GM19468 (cell line): ENCODE results near the gene CNNM3.
"Not testable (repeated sequence)": the region's sequence is repeated elsewhere in the genome, so short reads cannot be mapped to it uniquely, and the experiment has no call there.

ENCODE experiments used
- ATAC-seq: cut with Tn5 transposase; IDR thresholded peaks from one replicate; pipeline ENCODE4 v1.9.1; 2021; ENCODE audit warnings: mild to moderate bottlenecking, moderate library complexity, moderate number of reproducible peaks; ENCODE audit not compliant: unreplicated experiment; ENCODE audit errors: extremely low read depth

The CNNM3 gene

DNA sequence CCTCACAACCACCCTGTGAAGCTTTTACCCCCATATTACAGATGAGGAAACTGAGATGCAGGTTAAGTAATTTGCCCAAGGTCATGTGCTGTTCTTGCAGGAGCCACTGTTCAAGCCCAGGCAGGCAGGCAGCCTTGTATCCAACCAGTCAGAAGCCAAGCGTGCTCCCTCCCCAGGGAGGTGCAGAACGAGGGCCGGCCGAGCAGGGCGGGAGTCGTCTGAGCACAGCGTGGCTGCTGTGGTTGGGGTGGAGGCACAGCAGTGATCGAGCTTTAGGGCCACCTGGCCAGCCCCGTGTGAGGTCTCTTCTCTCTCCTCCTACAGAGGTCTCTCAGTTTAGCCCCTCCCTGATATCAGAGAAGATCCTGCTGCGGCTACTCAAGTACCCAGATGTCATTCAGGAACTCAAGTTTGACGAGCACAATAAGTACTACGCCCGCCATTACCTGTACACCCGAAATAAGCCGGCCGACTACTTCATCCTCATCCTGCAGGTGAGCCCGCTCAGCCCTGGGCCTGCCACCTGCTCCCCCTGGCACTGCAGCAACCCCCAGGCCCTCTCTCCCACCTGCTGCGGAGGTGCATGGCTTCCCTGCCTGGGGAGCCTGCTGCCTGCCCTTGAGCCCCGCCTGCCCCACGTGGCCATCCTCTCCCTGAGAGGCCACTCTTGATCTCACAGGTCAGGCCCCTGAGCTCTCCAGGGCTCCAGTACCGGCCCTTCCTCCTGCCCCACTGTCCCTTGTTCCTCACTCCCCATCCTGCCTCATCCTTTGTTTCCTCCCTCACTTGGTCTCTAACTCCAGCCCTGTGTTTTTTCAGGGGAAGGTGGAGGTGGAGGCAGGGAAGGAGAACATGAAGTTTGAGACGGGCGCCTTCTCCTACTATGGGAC lies 17.1 kb upstream of the CNNM3 start:
- ATAC-seq = no peak

GRCh38 chr2:96799623-96799935 lies 16.5 kb upstream of the CNNM3 start:
- no peak for ATAC-seq

DNA sequence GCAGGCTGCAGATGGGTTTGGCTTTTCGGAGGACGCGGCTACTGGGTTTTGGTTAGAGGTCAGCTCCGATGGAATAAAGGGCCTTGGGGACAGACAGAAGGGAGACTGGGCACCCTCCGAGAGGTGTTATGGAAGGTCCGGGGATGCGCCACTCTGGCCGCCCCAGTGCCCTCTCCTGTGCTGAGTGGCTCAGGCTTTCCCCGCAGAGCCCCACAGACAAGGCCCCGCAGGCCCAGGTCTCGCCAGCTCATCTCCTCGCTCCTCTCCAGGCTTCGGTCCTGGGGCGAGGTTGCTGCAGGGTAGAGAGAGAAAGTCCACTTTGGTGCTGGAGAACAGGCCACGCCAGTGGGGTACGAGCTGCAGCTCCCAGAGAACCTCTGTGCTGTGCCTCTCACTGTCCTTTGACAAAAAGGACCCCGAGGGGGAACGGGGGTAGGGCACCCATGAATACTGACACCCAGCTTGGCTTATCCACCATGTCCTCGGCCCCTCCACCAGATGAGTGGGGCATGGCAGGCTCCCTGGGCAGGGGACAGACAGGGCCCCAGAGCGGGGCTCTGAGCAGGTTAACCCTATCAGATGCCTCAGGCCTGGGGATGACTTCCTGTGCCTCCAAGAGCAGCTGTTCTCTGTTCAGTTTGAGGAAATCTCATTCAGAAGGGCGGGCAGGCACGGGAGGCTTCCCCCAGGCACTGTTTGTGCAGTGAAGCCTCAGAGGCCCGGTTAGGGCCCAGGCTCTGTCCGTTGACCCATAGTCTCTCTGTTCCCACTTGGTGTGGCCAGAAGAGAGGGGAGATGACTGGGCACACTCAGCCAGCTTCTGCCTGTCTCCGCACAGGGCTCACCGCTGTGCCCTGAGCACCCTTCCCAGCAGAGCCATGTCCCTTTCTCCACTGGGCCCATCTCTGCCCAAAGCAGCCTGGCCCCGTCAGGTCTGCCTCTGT lies 15.7 kb upstream of the CNNM3 start:
- no peak for ATAC-seq

- ATAC-seq = peak; percentile 61
Observed at GRCh38 chr2:96801005-96801785, 14.9 kb upstream of the CNNM3 start.

DNA sequence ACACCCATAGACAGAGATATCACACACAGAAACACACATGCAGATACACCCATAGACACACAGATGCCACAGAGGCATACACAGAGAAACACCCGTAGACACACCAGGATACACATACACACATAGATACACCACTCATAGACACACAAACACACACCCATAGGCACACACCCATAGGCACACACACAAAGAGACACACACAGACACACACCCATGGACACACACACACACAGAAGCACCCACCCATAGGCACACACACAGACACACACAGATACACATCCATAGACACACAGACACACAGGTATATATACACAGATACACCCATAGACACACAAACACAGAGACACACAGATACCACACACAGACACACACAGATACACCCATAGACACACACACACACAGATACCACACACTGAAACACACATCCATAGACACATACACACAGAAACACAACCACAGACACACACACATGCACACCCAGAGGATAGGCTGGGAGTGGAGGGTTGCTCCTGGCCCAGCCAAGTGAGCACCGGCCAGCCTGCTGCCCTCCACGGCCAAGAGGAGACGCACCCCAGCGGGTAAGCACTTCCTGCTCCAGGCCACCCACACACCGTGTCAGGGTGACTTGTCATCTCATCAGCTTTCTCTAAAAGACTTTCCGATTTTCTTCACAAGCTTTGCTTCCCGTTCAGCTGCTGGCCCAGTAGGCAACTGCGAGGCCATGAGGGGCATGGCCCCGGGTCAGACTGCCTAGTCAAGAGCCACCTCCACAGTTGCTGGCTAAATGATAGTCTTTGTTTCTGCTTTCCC lies 14.1 kb upstream of the CNNM3 start:
- ATAC-seq = no peak

GRCh38 chr2:96802721-96803120 lies 13.3 kb upstream of the CNNM3 start:
- ATAC-seq = no peak

DNA sequence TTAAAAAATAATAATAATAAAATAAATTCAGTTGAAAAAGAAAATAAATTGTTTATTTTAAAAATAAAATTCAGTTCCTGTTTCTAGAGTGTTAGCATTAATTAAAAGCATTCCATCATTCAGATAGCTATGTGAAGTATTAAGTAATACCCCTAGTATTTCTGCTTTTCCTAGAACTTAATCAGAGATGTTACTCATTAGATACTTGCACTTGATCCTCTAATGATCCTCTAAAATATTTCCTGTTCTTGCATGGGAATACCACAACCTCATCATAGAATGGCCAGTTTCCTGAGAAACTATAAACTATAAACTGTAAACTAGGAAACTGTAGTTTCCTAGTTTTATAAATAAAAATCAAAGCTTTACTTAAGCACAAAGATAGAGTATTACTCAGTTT lies 11.1 kb upstream of the CNNM3 start:
- no peak for ATAC-seq

DNA sequence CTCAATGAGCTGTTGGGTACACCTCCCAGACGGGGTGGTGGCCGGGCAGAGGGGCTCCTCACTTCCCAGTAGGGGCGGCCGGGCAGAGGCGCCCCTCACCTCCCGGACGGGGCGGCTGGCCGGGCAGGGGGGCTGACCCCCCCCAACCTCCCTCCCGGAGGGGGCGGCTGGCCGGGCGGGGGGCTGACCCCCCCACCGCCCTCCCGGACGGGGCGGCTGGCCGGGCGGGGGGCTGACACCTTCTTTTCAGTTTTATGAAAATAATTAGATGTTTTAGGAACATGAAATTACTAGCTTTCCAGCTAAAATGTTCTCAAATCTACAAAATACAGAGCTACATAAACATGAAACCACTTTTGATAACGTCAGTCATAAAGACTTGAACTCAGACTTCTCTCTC lies 10.1 kb upstream of the CNNM3 start:
- not testable (repeated sequence) for ATAC-seq

DNA sequence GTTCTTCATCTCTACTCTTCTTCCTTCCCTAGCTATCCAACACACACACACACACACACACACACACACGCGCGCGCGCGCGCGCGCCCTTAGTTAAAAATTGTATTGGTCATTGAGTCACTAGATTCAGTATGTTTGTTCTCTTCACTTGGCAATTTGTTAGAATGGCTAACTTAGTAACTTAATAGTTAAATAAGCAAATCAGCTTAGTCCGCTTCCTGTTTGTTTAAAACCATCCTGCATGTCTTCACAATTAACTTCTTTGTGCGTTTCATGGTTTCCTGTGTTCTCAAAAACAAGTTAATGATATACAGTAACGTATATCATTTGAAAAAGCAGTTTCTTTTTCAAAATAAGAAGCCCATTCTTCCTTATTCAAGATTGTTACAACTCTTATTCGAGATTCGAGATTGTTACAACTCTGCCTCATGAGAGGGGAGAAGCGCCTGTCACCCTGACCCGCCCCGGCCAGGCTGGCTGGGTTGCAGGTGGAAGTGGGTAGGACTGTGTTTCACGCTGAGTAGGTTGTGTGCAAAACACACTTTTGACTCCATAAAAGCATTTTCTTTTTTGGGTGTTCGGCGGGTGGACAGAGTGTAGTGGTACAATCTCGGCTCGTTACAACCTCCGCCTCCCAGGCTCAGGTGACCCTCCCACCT lies 9.5 kb upstream of the CNNM3 start:
- ATAC-seq = peak; percentile 38

GRCh38 chr2:96807127-96807471 lies 9.0 kb upstream of the CNNM3 start:
- no peak for ATAC-seq

DNA sequence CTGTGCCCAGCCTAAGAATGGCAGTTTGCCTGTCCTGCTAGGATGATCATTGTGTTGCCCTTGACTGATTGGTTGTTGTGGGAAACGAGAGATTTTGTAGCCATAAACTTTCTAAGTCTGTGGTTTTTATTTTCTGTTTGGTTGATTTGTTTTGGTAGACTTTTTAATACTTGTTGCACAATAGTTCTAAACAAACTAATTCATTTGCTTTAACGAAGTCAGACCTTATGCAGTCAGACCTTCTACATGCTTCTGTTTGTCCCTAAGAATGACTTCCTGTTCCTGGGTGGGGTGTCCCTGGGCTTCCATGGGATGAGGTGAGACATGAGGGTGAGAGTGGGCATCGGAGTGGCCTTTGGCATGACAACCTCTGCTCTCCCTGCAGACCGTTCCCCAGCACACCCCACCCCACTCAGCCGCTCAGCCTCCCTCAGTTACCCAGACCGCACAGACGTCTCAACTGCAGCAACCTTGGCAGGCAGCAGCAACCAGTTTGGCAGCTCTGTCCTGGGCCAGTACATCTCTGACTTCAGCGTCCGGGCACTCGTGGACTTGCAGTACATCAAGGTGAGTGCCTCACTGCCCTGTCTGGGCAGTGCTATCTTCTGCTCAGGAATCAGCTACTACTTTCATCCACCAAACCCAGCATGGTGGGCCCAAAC lies 7.8 kb upstream of the CNNM3 start:
- ATAC-seq = no peak

GRCh38 chr2:96809216-96809882 lies 6.7 kb upstream of the CNNM3 start:
- ATAC-seq = no peak

- no peak for ATAC-seq
Observed at GRCh38 chr2:96809951-96810782, 5.9 kb upstream of the CNNM3 start.

- no peak for ATAC-seq
Observed at GRCh38 chr2:96810783-96811192, 5.3 kb upstream of the CNNM3 start.

DNA sequence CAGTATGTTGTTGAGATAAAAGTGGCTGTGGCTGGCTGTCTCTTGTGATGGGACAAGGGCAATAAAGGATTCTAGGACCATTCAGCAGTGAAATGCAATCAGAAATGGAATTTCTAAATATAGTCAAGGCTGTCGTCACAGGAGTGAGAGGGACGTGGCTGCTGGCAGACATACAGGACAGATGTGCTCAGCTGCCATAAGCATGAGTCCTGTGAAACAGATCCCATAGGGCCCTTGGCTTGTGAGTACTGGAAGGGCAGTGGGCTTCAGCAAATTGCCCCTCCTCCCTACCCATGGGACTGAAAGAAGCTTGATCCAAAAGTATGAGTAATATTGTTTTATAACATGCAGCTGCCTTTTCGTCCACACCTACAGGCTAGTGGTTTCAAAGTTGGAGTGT lies 4.2 kb upstream of the CNNM3 start:
- no peak for ATAC-seq

GRCh38 chr2:96813656-96814055 lies 2.4 kb upstream of the CNNM3 start:
- ATAC-seq = no peak

- no peak for ATAC-seq
Observed at GRCh38 chr2:96815326-96816126, 542 bp upstream of the CNNM3 start.
